ENCODE data around the gene ZNF202.

Gene ZNF202

DNA sequence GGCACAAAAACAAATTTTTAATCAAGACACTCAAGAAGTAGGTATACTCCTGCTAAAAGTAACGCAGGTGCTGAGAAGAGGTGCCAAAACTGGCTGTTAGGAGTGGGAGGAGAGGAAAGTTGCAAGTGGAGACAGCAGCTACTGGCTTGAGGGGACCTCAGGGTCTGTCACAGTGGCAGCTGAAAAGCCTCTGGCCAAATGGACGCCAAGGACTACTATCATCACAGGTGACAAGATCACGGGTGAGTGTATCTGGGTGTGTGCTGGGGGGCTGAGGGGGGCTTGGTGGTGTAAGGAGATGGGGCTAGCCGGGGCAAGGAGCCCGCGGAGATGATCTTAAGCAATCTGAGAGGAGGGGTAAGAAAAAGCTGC, 687 bp downstream of the ZNF202 start:
- Histone ChIP-seq H3K27me3 (ENCODE audit: control insufficient read depth, low read length) (no peaks in the 10 kb centered on the region), H3K27ac (ENCODE audit: low read depth, low read length) (peak overlapping the region; percentile 61), H3K9me3 (ENCODE audit: control insufficient read depth, insufficient read depth, low read length) (no peaks in the 10 kb centered on the region), H3K9me2 (replicated peaks; ENCODE audit: control insufficient read depth, low read length) (no peaks in the 10 kb centered on the region), H4K20me1 (ENCODE audit: control insufficient read depth, insufficient read depth, low read depth, low read length) (no peaks in the 10 kb centered on the region), H3F3A (ENCODE audit: control insufficient read depth, insufficient read depth) (no peaks in the 10 kb centered on the region), H3K36me3 (ENCODE audit: control insufficient read depth, low read length) (peaks cover 50% of the 10 kb centered on the region), H3K4me1 (ENCODE audit: control insufficient read depth, low read length) (peaks cover 26% of the 10 kb centered on the region), H3K79me2 (ENCODE audit: control insufficient read depth, low read length) (peaks cover 59% of the 10 kb centered on the region), H3K4me2 (ENCODE audit: low read length) (peak overlapping the region; percentile 90), H3K4me3 (ENCODE audit: low read length) (peak overlapping the region; percentile 89)
- no peak for TF ChIP-seq EZH2phosphoT487 (IDR thresholded peaks at IDR 0.05; ENCODE audit: borderline replicate concordance, low read length)

DNA sequence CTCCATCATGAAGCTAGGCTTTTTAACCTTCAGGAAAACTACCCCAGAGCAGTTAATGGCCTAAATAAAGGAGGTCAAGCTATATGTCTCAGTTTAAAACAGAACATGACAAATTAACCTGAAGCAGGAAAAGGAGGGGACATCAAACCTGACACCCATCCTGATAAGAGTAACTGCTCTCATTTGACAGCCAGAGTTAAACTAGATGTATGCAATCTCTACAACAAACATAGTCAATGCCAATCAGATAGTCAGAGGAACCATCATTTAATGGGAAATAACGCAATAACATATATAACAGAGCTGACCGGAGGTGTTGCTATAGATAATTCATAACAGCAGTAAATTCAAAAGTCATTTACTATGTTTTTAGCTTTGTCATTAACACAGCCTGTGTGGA, 3.1 kb downstream of the ZNF202 start:
- H3K4me2 ChIP-seq (ENCODE audit: low read length) = no peak overlapping the region
- H3K27me3 ChIP-seq (ENCODE audit: control insufficient read depth, low read length) = no peaks in the 10 kb centered on the region
- H3K36me3 ChIP-seq (ENCODE audit: control insufficient read depth, low read length) = peaks cover 68% of the 10 kb centered on the region
- H3F3A ChIP-seq (ENCODE audit: control insufficient read depth, insufficient read depth) = no peaks in the 10 kb centered on the region
- TF ChIP-seq EZH2phosphoT487 (IDR thresholded peaks at IDR 0.05; ENCODE audit: borderline replicate concordance, low read length) (no peak), CTCF (IDR thresholded peaks at IDR 0.05; ENCODE audit: low read depth, low read length, poor library complexity, severe bottlenecking) (no peak)
- H3K4me1 ChIP-seq (ENCODE audit: control insufficient read depth, low read length) = peaks cover 26% of the 10 kb centered on the region
- peaks cover 82% of the 10 kb centered on the region for H3K79me2 ChIP-seq (ENCODE audit: control insufficient read depth, low read length)
- H3K9me2 ChIP-seq (replicated peaks; ENCODE audit: control insufficient read depth, low read length) = no peaks in the 10 kb centered on the region
- H4K20me1 ChIP-seq (ENCODE audit: control insufficient read depth, insufficient read depth, low read depth, low read length) = no peaks in the 10 kb centered on the region
- no peak overlapping the region for H3K4me3 ChIP-seq (ENCODE audit: low read length)
- no peaks in the 10 kb centered on the region for H3K9me3 ChIP-seq (ENCODE audit: control insufficient read depth, insufficient read depth, low read length)
- H3K27ac ChIP-seq (ENCODE audit: low read depth, low read length) = no peak overlapping the region

DNA sequence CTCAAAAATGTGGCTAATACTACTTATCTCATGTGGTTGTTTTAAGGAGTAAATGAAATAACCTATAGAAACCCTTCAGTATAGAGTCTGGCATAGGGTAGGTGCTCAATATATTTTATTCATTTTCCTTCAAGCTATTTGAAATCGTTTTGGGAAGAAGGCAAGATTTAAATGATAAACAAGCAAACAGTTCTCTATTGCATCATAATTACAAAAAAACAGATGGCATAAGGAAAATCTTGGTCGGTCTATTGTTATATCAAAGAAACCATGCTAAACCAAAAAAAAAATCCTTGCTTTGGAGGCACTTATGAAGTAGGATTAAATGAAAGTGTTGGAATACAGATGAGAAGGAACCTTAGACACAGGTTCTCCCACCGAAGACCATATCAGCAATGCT, 4.7 kb downstream of the ZNF202 start:
- Histone ChIP-seq H3F3A (ENCODE audit: control insufficient read depth, insufficient read depth) (no peaks in the 10 kb centered on the region), H3K36me3 (ENCODE audit: control insufficient read depth, low read length) (peaks cover 70% of the 10 kb centered on the region), H3K4me3 (ENCODE audit: low read length) (no peak overlapping the region), H3K4me1 (ENCODE audit: control insufficient read depth, low read length) (peaks cover 18% of the 10 kb centered on the region), H3K79me2 (ENCODE audit: control insufficient read depth, low read length) (peaks cover 96% of the 10 kb centered on the region), H3K27ac (ENCODE audit: low read depth, low read length) (no peak overlapping the region), H3K9me3 (ENCODE audit: control insufficient read depth, insufficient read depth, low read length) (no peaks in the 10 kb centered on the region), H4K20me1 (ENCODE audit: control insufficient read depth, insufficient read depth, low read depth, low read length) (no peaks in the 10 kb centered on the region), H3K27me3 (ENCODE audit: control insufficient read depth, low read length) (no peaks in the 10 kb centered on the region), H3K9me2 (replicated peaks; ENCODE audit: control insufficient read depth, low read length) (no peaks in the 10 kb centered on the region), H3K4me2 (ENCODE audit: low read length) (no peak overlapping the region)
- TF ChIP-seq EZH2phosphoT487 (IDR thresholded peaks at IDR 0.05; ENCODE audit: borderline replicate concordance, low read length) (no peak), CTCF (IDR thresholded peaks at IDR 0.05; ENCODE audit: low read depth, low read length, poor library complexity, severe bottlenecking) (no peak)

GRCh38 chr11:123729602-123730001, 11.9 kb downstream of the ZNF202 start:
- Histone ChIP-seq H3K9me3 (ENCODE audit: control insufficient read depth, insufficient read depth, low read length) (no peaks in the 10 kb centered on the region), H3K4me2 (ENCODE audit: low read length) (no peak overlapping the region), H3K9me2 (replicated peaks; ENCODE audit: control insufficient read depth, low read length) (no peaks in the 10 kb centered on the region), H3K4me1 (ENCODE audit: control insufficient read depth, low read length) (no peaks in the 10 kb centered on the region), H3K27me3 (ENCODE audit: control insufficient read depth, low read length) (no peaks in the 10 kb centered on the region), H3K79me2 (ENCODE audit: control insufficient read depth, low read length) (peaks cover 28% of the 10 kb centered on the region), H3K4me3 (ENCODE audit: low read length) (no peak overlapping the region), H4K20me1 (ENCODE audit: control insufficient read depth, insufficient read depth, low read depth, low read length) (no peaks in the 10 kb centered on the region), H3K36me3 (ENCODE audit: control insufficient read depth, low read length) (peaks cover 76% of the 10 kb centered on the region), H3K27ac (ENCODE audit: low read depth, low read length) (no peak overlapping the region), H3F3A (ENCODE audit: control insufficient read depth, insufficient read depth) (no peaks in the 10 kb centered on the region)
- TF ChIP-seq EZH2phosphoT487 (IDR thresholded peaks at IDR 0.05; ENCODE audit: borderline replicate concordance, low read length) = no peak
- no peak for TF ChIP-seq CTCF (IDR thresholded peaks at IDR 0.05; ENCODE audit: low read depth, low read length, poor library complexity, severe bottlenecking)

All from DOHH2 (cell line).